ENCODE data around the gene DAZAP2. TPM values are rescaled to one million over a fixed set of nuclear protein-coding genes. Genes with fewer than 3 reads are reported as not detected.
A peak's percentile ranks its signal among the peaks of the same experiment; 100 is the strongest.

Gene DAZAP2
- total and polyA plus RNA-seq, 9 of the 15 experiments (the other 6 are each of a cell fraction or from before 2014, with no cell fraction given) = 116 to 668 (median 227) TPM

GRCh38 chr12:51238510-51239334 lies at the start of gene DAZAP2 (continued):
- no peak for TF ChIP-seq CEBPG (CRISPR knock-in tag; IDR thresholded peaks at IDR 0.05)
- no peak for TF ChIP-seq CEBPG (tag; conservative IDR thresholded peaks at IDR 0.05 in 1 of 2, IDR thresholded peaks at IDR 0.05 in 1 of 2)
- peak; percentile 100 for TF ChIP-seq NFYB (IDR thresholded peaks at IDR 0.05; ENCODE audit: extremely low read depth, insufficient read length)
- peak; percentile 97 for TF ChIP-seq USF1 (CRISPR knock-in tag; IDR thresholded peaks at IDR 0.05)
- TF ChIP-seq PML (IDR thresholded peaks at IDR 0.05; ENCODE audit: low read length) = peak; percentile 79; the same call in 1 of the 2 replicates
- no peak for TF ChIP-seq SMARCE1 (IDR thresholded peaks at IDR 0.05)
- TF ChIP-seq OTX1 (CRISPR knock-in tag; IDR thresholded peaks at IDR 0.05) = peak; percentile 30; the same call in 1 of the 2 replicates
- peak; percentile 85 for TF ChIP-seq GMEB1 (CRISPR knock-in tag; IDR thresholded peaks at IDR 0.05)
- TF ChIP-seq BRD9 (IDR thresholded peaks at IDR 0.05; ENCODE audit: low read depth, partially characterized antibody) = no peak
- no peak for TF ChIP-seq ZHX1 (conservative IDR thresholded peaks at IDR 0.05; ENCODE audit: low read length)
- no peak for TF ChIP-seq POLR3A (IDR thresholded peaks at IDR 0.05; ENCODE audit: borderline replicate concordance, extremely low read depth, insufficient read depth, insufficient read length)
- TF ChIP-seq CGGBP1 (CRISPR knock-in tag; IDR thresholded peaks at IDR 0.05) = no peak
- TF ChIP-seq THRA (IDR thresholded peaks at IDR 0.05) = no peak
- peak; percentile 81 for TF ChIP-seq PHF20 (IDR thresholded peaks at IDR 0.05; ENCODE audit: partially characterized antibody)
- peak in 2 of 3 experiments; percentile 14 to 18; a peak in 2 of 6 replicates for TF ChIP-seq CTCF (IDR thresholded peaks at IDR 0.05 in 2 of 3, conservative IDR thresholded peaks at IDR 0.05 in 1 of 3; ENCODE audit: insufficient read depth in 2 of 3, low read depth in 1 of 3, low read length in 3 of 3)
- no peak for TF ChIP-seq ZNF197 (CRISPR knock-in tag; IDR thresholded peaks at IDR 0.05; ENCODE audit: low read depth)
- TF ChIP-seq PHB (CRISPR knock-in tag; IDR thresholded peaks at IDR 0.05) = peak; percentile 33; the same call in 1 of the 2 replicates

Data from K562 (cell line).